Type B pancreatic cell (in vitro differentiated cells): ENCODE data around the gene TNKS2. TPM values are rescaled to one million over a fixed set of nuclear protein-coding genes. Genes with fewer than 3 reads are reported as not detected.

Experiments used
- DNase-seq: peaks from one replicate; pipeline ENCODE4 v3.0.0; 2021; ENCODE audit warnings: mixed read lengths; ENCODE audit not compliant: unreplicated experiment; ENCODE audit errors: extremely low spot score
- H3K27ac Mint-ChIP-seq: 2 replicates; pipeline ENCODE4 v1.8.0; 2021; ENCODE audit warnings: mild to moderate bottlenecking, mixed read lengths
- H3K27me3 Mint-ChIP-seq: 2 replicates; pipeline ENCODE4 v1.8.0; 2021; ENCODE audit warnings: mixed read lengths
- H3K36me3 Mint-ChIP-seq: 2 replicates; pipeline ENCODE4 v1.8.0; 2021; ENCODE audit warnings: mixed read lengths
- H3K4me1 Mint-ChIP-seq: one replicate; pipeline ENCODE4 v1.8.0; 2021; ENCODE audit warnings: mixed read lengths; ENCODE audit not compliant: unreplicated experiment
- H3K4me3 Mint-ChIP-seq: 2 replicates; pipeline ENCODE4 v1.8.0; 2021; ENCODE audit warnings: mild to moderate bottlenecking, mixed read lengths
- H3K9me3 Mint-ChIP-seq: 2 replicates; pipeline ENCODE4 v1.8.0; 2021; ENCODE audit warnings: mixed read lengths
- total RNA-seq: library from RNA; stranded (reverse); gene quantifications from 2 replicates; pipeline ENCODE4 v1.2.1, GENCODE V29; 2021; ENCODE audit warnings: low replicate concordance
- TF ChIP-seq, protein P1 (sequence below): fragments of 200-600 bp; sonication (generic); conservative IDR thresholded peaks from 2 replicates; pipeline ENCODE4 v1.5.0; 2021; ENCODE audit warnings: antibody characterized with exemption, mild to moderate bottlenecking

The TNKS2 gene
- total RNA-seq, 1 donor from 2014 or later = 47.3 TPM

DNA sequence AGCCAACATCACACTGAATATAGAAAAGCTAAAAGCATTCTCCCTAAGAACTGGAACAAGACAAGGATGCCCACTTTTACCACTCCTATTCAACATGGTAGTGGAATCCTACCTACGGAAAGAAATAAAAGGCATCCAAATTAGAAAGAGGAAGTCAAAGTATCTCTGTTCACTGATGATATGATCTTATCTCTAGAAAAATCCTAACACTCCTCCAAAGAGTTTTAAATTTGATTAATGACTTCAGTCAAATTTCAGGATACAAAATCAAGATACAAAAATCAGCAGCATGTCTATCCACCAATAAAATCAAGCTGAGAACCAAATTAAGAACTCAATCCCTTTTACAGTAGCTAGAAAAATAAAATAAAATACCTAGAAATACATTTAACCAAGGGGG, 35.3 kb upstream of the TNKS2 start:
- H3K4me1 Mint-ChIP-seq = no peaks in the 10 kb centered on the region
- TF ChIP-seq, protein P1, sequence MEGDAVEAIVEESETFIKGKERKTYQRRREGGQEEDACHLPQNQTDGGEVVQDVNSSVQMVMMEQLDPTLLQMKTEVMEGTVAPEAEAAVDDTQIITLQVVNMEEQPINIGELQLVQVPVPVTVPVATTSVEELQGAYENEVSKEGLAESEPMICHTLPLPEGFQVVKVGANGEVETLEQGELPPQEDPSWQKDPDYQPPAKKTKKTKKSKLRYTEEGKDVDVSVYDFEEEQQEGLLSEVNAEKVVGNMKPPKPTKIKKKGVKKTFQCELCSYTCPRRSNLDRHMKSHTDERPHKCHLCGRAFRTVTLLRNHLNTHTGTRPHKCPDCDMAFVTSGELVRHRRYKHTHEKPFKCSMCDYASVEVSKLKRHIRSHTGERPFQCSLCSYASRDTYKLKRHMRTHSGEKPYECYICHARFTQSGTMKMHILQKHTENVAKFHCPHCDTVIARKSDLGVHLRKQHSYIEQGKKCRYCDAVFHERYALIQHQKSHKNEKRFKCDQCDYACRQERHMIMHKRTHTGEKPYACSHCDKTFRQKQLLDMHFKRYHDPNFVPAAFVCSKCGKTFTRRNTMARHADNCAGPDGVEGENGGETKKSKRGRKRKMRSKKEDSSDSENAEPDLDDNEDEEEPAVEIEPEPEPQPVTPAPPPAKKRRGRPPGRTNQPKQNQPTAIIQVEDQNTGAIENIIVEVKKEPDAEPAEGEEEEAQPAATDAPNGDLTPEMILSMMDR = no peak
- H3K27ac Mint-ChIP-seq = no peak overlapping the region
- peaks cover 15% of the 10 kb centered on the region for H3K9me3 Mint-ChIP-seq
- H3K36me3 Mint-ChIP-seq = peaks cover 10% of the 10 kb centered on the region
- H3K4me3 Mint-ChIP-seq = no peak overlapping the region
- DNase-seq = no peak
- peaks cover 10% of the 10 kb centered on the region for H3K27me3 Mint-ChIP-seq

DNA sequence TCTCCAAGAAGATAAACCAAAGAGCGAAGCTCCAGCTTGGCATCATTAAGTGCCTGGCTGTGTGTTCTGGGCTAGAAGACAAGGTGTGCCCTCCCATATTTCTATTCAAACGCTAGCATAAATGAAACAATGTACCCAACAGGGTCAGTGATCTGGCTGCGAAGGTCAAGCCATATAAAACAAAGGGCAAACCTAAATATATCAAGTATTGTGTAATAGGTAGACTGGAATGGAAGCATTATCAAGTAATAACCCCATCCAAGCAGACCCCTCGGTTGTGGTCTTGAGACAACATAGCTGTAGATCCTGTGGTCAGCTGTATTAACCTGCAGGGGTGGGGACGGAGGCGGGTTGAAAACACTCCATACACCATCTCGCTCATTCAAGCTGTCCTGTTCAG, 31.6 kb upstream of the TNKS2 start:
- H3K27ac Mint-ChIP-seq = no peak overlapping the region
- no peak overlapping the region for H3K4me3 Mint-ChIP-seq
- no peak for DNase-seq
- peaks cover 10% of the 10 kb centered on the region for H3K36me3 Mint-ChIP-seq
- peaks cover 15% of the 10 kb centered on the region for H3K9me3 Mint-ChIP-seq
- TF ChIP-seq, protein P1 = no peak
- peaks cover 6% of the 10 kb centered on the region for H3K27me3 Mint-ChIP-seq
- H3K4me1 Mint-ChIP-seq = no peaks in the 10 kb centered on the region

DNA sequence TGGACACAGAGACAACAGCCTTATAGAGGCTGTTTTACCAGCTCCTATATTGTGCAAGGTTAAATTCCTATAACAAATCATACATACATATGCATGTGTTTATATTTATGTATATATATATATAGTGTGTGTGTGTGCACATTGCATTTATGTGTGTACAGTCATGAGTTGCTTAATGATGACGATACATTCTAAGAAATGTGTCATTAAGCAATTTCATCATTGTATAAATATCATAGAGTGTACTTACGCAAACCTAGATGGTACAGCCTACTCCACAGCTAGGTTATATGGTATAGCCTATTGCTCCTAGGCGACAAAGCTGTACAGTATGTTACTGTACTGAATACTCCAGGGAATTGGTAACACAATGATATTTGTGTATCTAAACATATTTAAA, 30.1 kb upstream of the TNKS2 start:
- Mint-ChIP-seq H3K36me3 (peaks cover 4% of the 10 kb centered on the region), H3K27me3 (no peaks in the 10 kb centered on the region), H3K9me3 (peaks cover 7% of the 10 kb centered on the region), H3K4me3 (no peak overlapping the region), H3K4me1 (no peaks in the 10 kb centered on the region), H3K27ac (no peak overlapping the region)
- TF ChIP-seq, protein P1 = no peak
- DNase-seq = no peak

DNA sequence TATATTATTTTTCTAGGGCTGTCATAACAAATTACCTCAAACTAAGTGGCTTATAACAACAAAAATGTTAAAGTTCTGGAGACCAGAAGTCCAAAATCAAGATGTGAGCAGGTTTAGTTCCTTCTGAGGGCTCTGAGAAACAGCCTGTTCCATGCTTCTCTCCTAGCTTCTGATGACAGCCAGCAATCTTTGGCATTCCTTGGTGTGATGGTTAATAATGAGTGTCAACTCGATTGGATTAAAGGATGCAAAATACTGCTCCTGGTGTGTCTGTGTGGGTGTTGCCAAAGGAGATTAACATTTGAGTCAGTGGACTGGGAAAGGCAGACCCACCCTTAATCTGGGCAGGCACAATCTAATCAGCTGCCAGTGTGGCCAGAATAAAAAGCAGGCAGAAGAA, 26.3 kb upstream of the TNKS2 start:
- no peak overlapping the region for H3K4me3 Mint-ChIP-seq
- no peaks in the 10 kb centered on the region for H3K9me3 Mint-ChIP-seq
- H3K27ac Mint-ChIP-seq = no peak overlapping the region
- TF ChIP-seq, protein P1 = no peak
- no peaks in the 10 kb centered on the region for H3K36me3 Mint-ChIP-seq
- no peaks in the 10 kb centered on the region for H3K4me1 Mint-ChIP-seq
- no peaks in the 10 kb centered on the region for H3K27me3 Mint-ChIP-seq
- no peak for DNase-seq

DNA sequence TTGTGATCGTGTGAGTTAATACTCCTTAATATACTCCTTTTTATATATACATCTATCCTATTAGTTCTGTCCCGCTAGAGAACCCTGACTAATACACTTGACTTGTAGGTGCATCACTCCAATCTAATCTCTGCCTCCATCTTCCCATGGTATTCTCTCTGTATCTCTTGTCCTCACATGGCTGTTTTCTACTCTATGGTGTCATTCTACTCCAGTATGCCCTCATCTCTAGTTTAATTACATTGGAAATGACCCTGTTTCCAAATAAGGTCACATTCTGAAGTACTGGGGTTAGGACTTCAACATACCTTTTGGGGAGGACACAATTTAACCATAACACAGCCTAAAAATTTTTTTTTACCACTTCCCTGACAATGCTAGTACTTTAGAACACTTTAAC, 25.8 kb upstream of the TNKS2 start:
- no peak overlapping the region for H3K27ac Mint-ChIP-seq
- TF ChIP-seq, protein P1 = no peak
- no peaks in the 10 kb centered on the region for H3K4me1 Mint-ChIP-seq
- H3K27me3 Mint-ChIP-seq = no peaks in the 10 kb centered on the region
- DNase-seq = no peak
- H3K36me3 Mint-ChIP-seq = no peaks in the 10 kb centered on the region
- H3K9me3 Mint-ChIP-seq = no peaks in the 10 kb centered on the region
- H3K4me3 Mint-ChIP-seq = no peak overlapping the region

DNA sequence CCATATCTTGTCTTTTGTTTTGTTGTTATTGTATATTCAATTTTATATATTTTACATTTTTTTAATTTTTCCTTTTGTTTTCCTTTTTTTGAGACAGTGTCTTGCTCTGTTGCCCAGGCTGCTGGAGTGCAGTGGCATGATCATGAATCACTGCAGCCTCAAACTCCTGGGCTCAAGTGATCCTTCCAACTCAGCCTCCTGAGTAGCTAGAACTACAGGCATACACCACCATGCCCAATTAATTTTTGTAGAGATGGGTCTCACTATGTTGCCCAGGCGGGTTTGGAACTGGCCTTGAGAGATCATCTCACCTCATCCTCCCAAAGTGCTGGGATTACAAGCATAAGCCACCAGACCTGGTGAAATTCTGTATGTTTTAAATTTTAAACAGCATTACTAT, 25.4 kb upstream of the TNKS2 start:
- no peak for DNase-seq
- Mint-ChIP-seq H3K36me3 (no peaks in the 10 kb centered on the region), H3K4me1 (no peaks in the 10 kb centered on the region), H3K27ac (no peak overlapping the region), H3K27me3 (no peaks in the 10 kb centered on the region), H3K4me3 (no peak overlapping the region), H3K9me3 (no peaks in the 10 kb centered on the region)
- TF ChIP-seq, protein P1 = no peak
